IMR-90 (cell line): Measurements from ENCODE around the gene PPP1R13B. TPM values are rescaled to one million over a fixed set of nuclear protein-coding genes. Genes with fewer than 3 reads are reported as not detected.

Source experiments
- ATAC-seq: fragments of 200-7000 bp; cut with Tn5 transposase; 2 replicates; pipeline ENCODE4 v1.9.1; 2020; ENCODE audit warnings: low read depth, mild to moderate bottlenecking, moderate library complexity
- BruUV-seq: library from RNA; stranded (reverse); fragments of 400-500 nt; replicated peaks from 2 replicates; lab custom pipeline; 2021; lab: Mats Ljungman, UMichigan
- CTCF ChIA-PET: fragments of 300-600 bp; formaldehyde crosslinking; extraction: SDS; loops from one replicate; lab custom pipeline; 2021; ENCODE audit warnings: antibody characterized with exemption; lab: Yijun Ruan, JAX
- POLR2A ChIA-PET: fragments of 300-600 bp; sonication (Branson Sonifier 250); formaldehyde crosslinking; loops from one replicate; lab custom pipeline; 2022; ENCODE audit warnings: antibody characterized with exemption; ENCODE audit not compliant: unreplicated experiment; lab: Charles Lee
- DNase-seq: peaks from one replicate; pipeline ENCODE4 v3.0.0; 2013
- H2AFZ ChIP-seq: replicated peaks from 2 replicates; pipeline ENCODE3; 2013; ENCODE audit warnings: low read length, mild to moderate bottlenecking; ENCODE audit not compliant: poor library complexity
- H2AK5ac ChIP-seq: 2 replicates; pipeline ENCODE4 v1.6.1; 2013; ENCODE audit warnings: low read depth, low read length, inconsistent platforms
- H2AK9ac ChIP-seq: replicated peaks from 2 replicates; pipeline ENCODE3; 2013; ENCODE audit warnings: mild to moderate bottlenecking, low read depth, low read length, moderate library complexity; ENCODE audit not compliant: poor library complexity
- H2BK120ac ChIP-seq: 2 replicates; pipeline ENCODE4 v1.6.1; 2013; ENCODE audit warnings: low read depth, low read length, inconsistent platforms
- H2BK15ac ChIP-seq: 3 replicates; pipeline ENCODE4 v1.6.1; 2013; ENCODE audit warnings: low read depth, low read length, inconsistent platforms
- H2BK20ac ChIP-seq: 2 replicates; pipeline ENCODE4 v1.6.1; 2013; ENCODE audit warnings: low read depth, mild to moderate bottlenecking, inconsistent platforms, low read length, moderate library complexity
- H2BK5ac ChIP-seq: 2 replicates; pipeline ENCODE4 v1.6.1; 2013; ENCODE audit warnings: mild to moderate bottlenecking, low read depth, low read length, inconsistent platforms; ENCODE audit not compliant: poor library complexity, severe bottlenecking
- H3K14ac ChIP-seq: replicated peaks from 2 replicates; pipeline ENCODE4 v1.6.1; 2013; ENCODE audit warnings: low read depth, low read length, inconsistent platforms
- H3K18ac ChIP-seq: 2 replicates; pipeline ENCODE4 v1.6.1; 2013; ENCODE audit warnings: low read depth, low read length, control low read depth
- H3K23ac ChIP-seq: 2 replicates; pipeline ENCODE4 v1.6.1; 2013; ENCODE audit warnings: low read depth, low read length, inconsistent platforms
- H3K27ac ChIP-seq: 2 replicates; pipeline ENCODE4 v1.5.1; 2013; ENCODE audit warnings: mild to moderate bottlenecking, control low read depth, low read length; ENCODE audit not compliant: insufficient read depth
- H3K27me3 ChIP-seq: 2 replicates; pipeline ENCODE4 v1.6.1; 2013; ENCODE audit warnings: low read length; ENCODE audit not compliant: control insufficient read depth, insufficient read depth
- H3K36me3 ChIP-seq: 2 replicates; pipeline ENCODE4 v1.6.1; 2013; ENCODE audit warnings: low read length, mixed read lengths; ENCODE audit not compliant: control insufficient read depth, insufficient read depth
- H3K4ac ChIP-seq: 2 replicates; pipeline ENCODE4 v1.6.1; 2013; ENCODE audit warnings: low read depth, low read length, inconsistent platforms
- H3K4me1 ChIP-seq: 2 replicates; pipeline ENCODE4 v1.6.1; 2013; ENCODE audit warnings: low read length, mixed read lengths; ENCODE audit not compliant: control insufficient read depth, insufficient read depth
- H3K4me2 ChIP-seq: 2 replicates; pipeline ENCODE4 v1.6.1; 2013; ENCODE audit warnings: low read depth, mild to moderate bottlenecking, control low read depth, low read length, moderate library complexity
- H3K4me3 ChIP-seq: 2 replicates; pipeline ENCODE4 v1.5.1; 2013; ENCODE audit warnings: low read depth, mild to moderate bottlenecking, control low read depth, low read length, moderate library complexity; ENCODE audit not compliant: insufficient read depth
- H3K56ac ChIP-seq: 2 replicates; pipeline ENCODE4 v1.6.1; 2013; ENCODE audit warnings: low read length, inconsistent platforms; ENCODE audit not compliant: insufficient read depth; ENCODE audit errors: extremely low read depth
- H3K79me1 ChIP-seq, 2 experiments: 2 replicates each; pipeline ENCODE4 v1.6.1; 2013; ENCODE audit warnings: low read length in 2 of 2, inconsistent platforms in 1 of 2, low read depth in 1 of 2
- H3K9ac ChIP-seq: 2 replicates; pipeline ENCODE4 v1.6.1; 2013; ENCODE audit warnings: low read depth, low read length, control low read depth
- H3K9me1 ChIP-seq: 2 replicates; pipeline ENCODE4 v1.6.1; 2013; ENCODE audit warnings: low read length, inconsistent platforms; ENCODE audit not compliant: insufficient read depth
- H3K9me3 ChIP-seq: 2 replicates; pipeline ENCODE4 v1.6.1; 2013; ENCODE audit warnings: low read length; ENCODE audit not compliant: control insufficient read depth, insufficient read depth
- H4K20me1 ChIP-seq: 2 replicates; pipeline ENCODE4 v1.6.1; 2013; ENCODE audit warnings: low read length, inconsistent platforms; ENCODE audit not compliant: insufficient read depth
- H4K5ac ChIP-seq: 2 replicates; pipeline ENCODE4 v1.6.1; 2013; ENCODE audit warnings: mild to moderate bottlenecking, low read depth, low read length, control low read depth
- H4K8ac ChIP-seq, 2 experiments: 2 replicates each; pipeline ENCODE4 v1.6.1; 2013; ENCODE audit warnings: low read depth in 2 of 2, low read length in 2 of 2, control low read depth in 1 of 2, inconsistent platforms in 1 of 2
- H4K91ac ChIP-seq: 2 replicates; pipeline ENCODE4 v1.6.1; 2013; ENCODE audit warnings: low read depth, low read length, inconsistent platforms; ENCODE audit not compliant: insufficient read depth
- BHLHE40 ChIP-seq: fragments of 150-350 bp; IDR thresholded peaks from 2 replicates; pipeline ENCODE4 v1.6.1; 2016; ENCODE audit warnings: mild to moderate bottlenecking, low read depth, low read length
- CEBPB ChIP-seq: IDR thresholded peaks from 2 replicates; pipeline ENCODE4 v1.6.1; 2012; ENCODE audit warnings: low read depth, low read length, improper control_type of control experiment
- CHD1 ChIP-seq: IDR thresholded peaks from 2 replicates; pipeline ENCODE4 v1.6.1; 2012; ENCODE audit warnings: low read depth, low read length, improper control_type of control experiment
- CTCF ChIP-seq: conservative IDR thresholded peaks from 2 replicates; pipeline ENCODE4 v1.5.1; 2012; ENCODE audit warnings: mild to moderate bottlenecking, low read depth, low read length, improper control_type of control experiment
- ELK1 ChIP-seq: fragments of 150-350 bp; IDR thresholded peaks from 2 replicates; pipeline ENCODE4 v1.6.1; 2016; ENCODE audit warnings: low read depth, mild to moderate bottlenecking, low read length, moderate library complexity, borderline replicate concordance
- FOS ChIP-seq: fragments of 150-350 bp; IDR thresholded peaks from 2 replicates; pipeline ENCODE4 v1.6.1; 2016; ENCODE audit warnings: low read depth, low read length
- MAFK ChIP-seq: IDR thresholded peaks from 2 replicates; pipeline ENCODE4 v1.6.1; 2012; ENCODE audit warnings: low read depth, low read length, improper control_type of control experiment
- MAZ ChIP-seq: IDR thresholded peaks from 2 replicates; pipeline ENCODE4 v1.6.1; 2012; ENCODE audit warnings: low read depth, mild to moderate bottlenecking, low read length, improper control_type of control experiment, moderate library complexity, borderline replicate concordance
- MXI1 ChIP-seq: IDR thresholded peaks from 2 replicates; pipeline ENCODE4 v1.6.1; 2012; ENCODE audit warnings: low read depth, mild to moderate bottlenecking, low read length, moderate library complexity, borderline replicate concordance
- NFE2L2 ChIP-seq: fragments of 150-350 bp; IDR thresholded peaks from 2 replicates; pipeline ENCODE4 v1.6.1; 2016; ENCODE audit warnings: low read depth, mild to moderate bottlenecking, low read length
- RAD21 ChIP-seq: IDR thresholded peaks from 2 replicates; pipeline ENCODE4 v1.6.1; 2012; ENCODE audit warnings: low read length, improper control_type of control experiment
- RCOR1 ChIP-seq: IDR thresholded peaks from 2 replicates; pipeline ENCODE4 v1.6.1; 2012; ENCODE audit warnings: mild to moderate bottlenecking, low read length, improper control_type of control experiment; ENCODE audit not compliant: insufficient replicate concordance
- RFX5 ChIP-seq: IDR thresholded peaks from 2 replicates; pipeline ENCODE4 v1.8.0; 2012; ENCODE audit warnings: low read depth, mild to moderate bottlenecking, low read length, moderate library complexity
- SMC3 ChIP-seq: fragments of 150-350 bp; IDR thresholded peaks from 2 replicates; pipeline ENCODE4 v1.6.1; 2016; ENCODE audit warnings: low read depth, mild to moderate bottlenecking, antibody characterized with exemption, low read length, moderate library complexity
- USF2 ChIP-seq: fragments of 150-350 bp; IDR thresholded peaks from 2 replicates; pipeline ENCODE4 v1.6.1; 2017; ENCODE audit warnings: mild to moderate bottlenecking, antibody characterized with exemption, low read length, low read depth
- WGBS, 2 experiments: methylation state at CpG; one replicate each; pipeline versions ENCODE4 v1.1.5 to v1.1.7; 2013; ENCODE audit warnings: missing lambda C conversion rate in 2 of 2; ENCODE audit not compliant: insufficient read length in 1 of 2; ENCODE audit errors: extremely low coverage in 2 of 2; 5-methylcytosine and 5-hydroxymethylcytosine counted together
- dilution Hi-C: fragments of 300-500 bp; cut with HindIII; formaldehyde crosslinking; loops from one replicate; pipeline ENCODE4 v1.14.3; 2018; ENCODE audit warnings: low sequenced_read_pairs; ENCODE audit not compliant: unreplicated experiment
- in situ Hi-C: fragments of 300-500 bp; cut with MboI; formaldehyde crosslinking; loops from 3 replicates; pipeline ENCODE4 v1.14.3; 2019; ENCODE audit warnings: low sequenced_read_pairs, inconsistent platforms, mixed read lengths
- intact Hi-C: fragments of 100-400 bp; cut with micrococcal nuclease; formaldehyde crosslinking; loops from 2 replicates; pipeline ENCODE4 v1.10.0; 2022
- polyA plus RNA-seq, 3 experiments: library from polyadenylated mRNA; depleted of rRNA; stranded (reverse); fragments of >200 nt; gene quantifications; 2 replicates each; pipeline ENCODE4 v1.2.3, GENCODE V29; 2012; ENCODE audit warnings: low replicate concordance in 1 of 3
- total RNA-seq: library from RNA; depleted of rRNA; stranded (reverse); fragments of >200 nt; gene quantifications from 2 replicates; pipeline ENCODE4 v1.2.3, GENCODE V29; 2012

Gene PPP1R13B
- total and polyA plus RNA-seq, 2 of the 4 experiments (the other 2 are of a cell fraction) = 1.6 to 2.8 TPM

GRCh38 chr14:103775506-103775905 is 71.9 kb downstream of the PPP1R13B start:
- no peak for ATAC-seq
- CTCF ChIA-PET = no interaction called here

More at GRCh38 chr14:103775506-103775905, 71.9 kb downstream of the PPP1R13B start:
- H3K27ac ChIP-seq = no peak overlapping the region
- no peak for DNase-seq
- no peak overlapping the region for H2BK15ac ChIP-seq
- no peaks in the 10 kb centered on the region for H3K36me3 ChIP-seq
- no peaks in the 10 kb centered on the region for H3K4me1 ChIP-seq
- H3K4me3 ChIP-seq = no peak overlapping the region
- no peak overlapping the region for H2BK120ac ChIP-seq
- H3K18ac ChIP-seq = no peak overlapping the region
- no peaks in the 10 kb centered on the region for H3K27me3 ChIP-seq
- no peak overlapping the region for H3K4me2 ChIP-seq
- no peak overlapping the region for H4K8ac ChIP-seq
- H3K23ac ChIP-seq = no peak overlapping the region
- H2BK5ac ChIP-seq = no peak overlapping the region
- in situ Hi-C loops = no loop called here
- no peaks in the 10 kb centered on the region for H3K79me1 ChIP-seq
- H3K9me1 ChIP-seq = 0 out of 2 replicates have a peak, but pooled peaks cover 3% of the 10 kb centered on the region
- WGBS, 2 experiments = no CpG with 5 or more reads among the region's 7 CpGs
- dilution Hi-C loops = no loop called here
- H3K4ac ChIP-seq = no peak overlapping the region
- H2AK9ac ChIP-seq = no peak overlapping the region
- H2BK20ac ChIP-seq = no peak overlapping the region
- H2AFZ ChIP-seq = no peak overlapping the region
- H4K91ac ChIP-seq = no peak overlapping the region
- H3K9ac ChIP-seq = no peak overlapping the region
- H2AK5ac ChIP-seq = no peak overlapping the region
- H3K9me3 ChIP-seq = no peaks in the 10 kb centered on the region
- intact Hi-C loops = no loop called here
- H4K5ac ChIP-seq = no peak overlapping the region
- no peak overlapping the region for H3K14ac ChIP-seq
- POLR2A ChIA-PET = no interaction called here
- H4K20me1 ChIP-seq = no peaks in the 10 kb centered on the region
- no peak for TF ChIP-seq USF2
- TF ChIP-seq FOS = no peak
- no peak for TF ChIP-seq BHLHE40
- TF ChIP-seq RFX5 = no peak
- no peak for TF ChIP-seq NFE2L2
- no peak for TF ChIP-seq CEBPB
- TF ChIP-seq MAFK = no peak
- TF ChIP-seq ELK1 = no peak
- no peak for TF ChIP-seq MXI1
- no peak for TF ChIP-seq CTCF
- TF ChIP-seq SMC3 = no peak
- TF ChIP-seq RAD21 = no peak
- TF ChIP-seq MAZ = no peak
- no peak for TF ChIP-seq CHD1
- no peak for TF ChIP-seq RCOR1
- BruUV-seq = no TSS peak
- H3K56ac ChIP-seq = no peak overlapping the region
